Measurements from ENCODE around the gene RIC8A.

DNA sequence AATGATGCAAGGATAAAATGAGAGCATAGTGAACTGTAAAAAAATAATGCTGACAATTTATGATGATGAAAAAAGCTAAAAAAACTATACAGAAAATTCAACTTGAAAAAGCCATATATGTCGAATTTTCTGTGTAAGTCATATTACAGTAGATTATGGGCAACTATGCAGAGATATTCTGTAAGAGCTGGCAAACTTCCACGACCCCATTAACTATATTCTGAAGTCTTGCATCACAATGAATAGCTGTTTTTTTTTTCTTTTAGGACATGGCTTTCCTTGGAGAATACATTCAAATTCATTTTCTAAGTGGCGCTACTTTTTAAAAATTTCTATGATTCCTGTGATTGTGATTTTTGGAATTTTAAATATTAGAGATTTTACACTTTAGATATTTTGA, 47.7 kb downstream of the RIC8A start:
- TF ChIP-seq NFYA (IDR thresholded peaks at IDR 0.05; ENCODE audit: borderline replicate concordance, low read depth, low read length) (no peak), RAD21 (IDR thresholded peaks at IDR 0.05; ENCODE audit: insufficient read depth, low read depth, low read length) (no peak)
